ENCODE measurements around the gene TMEM212. TPM values are rescaled to one million over a fixed set of nuclear protein-coding genes. Genes with fewer than 3 reads are reported as not detected.

The TMEM212 gene
- total and polyA plus RNA-seq, 2 of the 13 experiments (the other 11 are each of a cell fraction or from before 2014, with no cell fraction given) = not detected

DNA sequence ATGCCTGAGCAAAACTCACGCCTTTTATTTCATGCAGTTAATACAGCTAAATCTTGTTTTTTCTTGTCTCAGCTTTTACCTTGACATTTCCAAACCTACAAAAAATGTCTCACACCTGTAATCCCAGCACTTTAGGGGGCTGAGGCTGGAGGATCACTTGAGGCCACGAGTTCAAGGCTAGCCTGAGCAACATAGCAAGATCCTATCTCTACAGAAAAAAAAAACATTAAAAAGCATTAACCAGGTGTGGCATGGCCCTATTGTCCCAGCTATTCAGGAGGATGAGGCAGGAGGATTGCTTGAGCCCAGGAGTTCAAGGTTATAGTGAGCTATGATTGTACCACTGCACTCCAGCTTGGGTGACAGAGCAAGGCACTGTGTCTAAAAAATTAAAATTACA lies 3.9 kb upstream of the TMEM212 start (continued):
- TF ChIP-seq ZNF383 (CRISPR knock-in tag; IDR thresholded peaks at IDR 0.05; ENCODE audit: borderline replicate concordance) = no peak
- TF ChIP-seq, protein P1, sequence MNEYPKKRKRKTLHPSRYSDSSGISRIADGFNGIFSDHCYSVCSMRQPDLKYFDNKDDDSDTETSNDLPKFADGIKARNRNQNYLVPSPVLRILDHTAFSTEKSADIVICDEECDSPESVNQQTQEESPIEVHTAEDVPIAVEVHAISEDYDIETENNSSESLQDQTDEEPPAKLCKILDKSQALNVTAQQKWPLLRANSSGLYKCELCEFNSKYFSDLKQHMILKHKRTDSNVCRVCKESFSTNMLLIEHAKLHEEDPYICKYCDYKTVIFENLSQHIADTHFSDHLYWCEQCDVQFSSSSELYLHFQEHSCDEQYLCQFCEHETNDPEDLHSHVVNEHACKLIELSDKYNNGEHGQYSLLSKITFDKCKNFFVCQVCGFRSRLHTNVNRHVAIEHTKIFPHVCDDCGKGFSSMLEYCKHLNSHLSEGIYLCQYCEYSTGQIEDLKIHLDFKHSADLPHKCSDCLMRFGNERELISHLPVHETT (CRISPR knock-in tag; conservative IDR thresholded peaks at IDR 0.05) = no peak
- TF ChIP-seq PCBP2 (optimal IDR thresholded peaks at IDR 0.05; ENCODE audit: low read depth, low read length, poor library complexity, severe bottlenecking) = no peak
- TF ChIP-seq, protein P2, sequence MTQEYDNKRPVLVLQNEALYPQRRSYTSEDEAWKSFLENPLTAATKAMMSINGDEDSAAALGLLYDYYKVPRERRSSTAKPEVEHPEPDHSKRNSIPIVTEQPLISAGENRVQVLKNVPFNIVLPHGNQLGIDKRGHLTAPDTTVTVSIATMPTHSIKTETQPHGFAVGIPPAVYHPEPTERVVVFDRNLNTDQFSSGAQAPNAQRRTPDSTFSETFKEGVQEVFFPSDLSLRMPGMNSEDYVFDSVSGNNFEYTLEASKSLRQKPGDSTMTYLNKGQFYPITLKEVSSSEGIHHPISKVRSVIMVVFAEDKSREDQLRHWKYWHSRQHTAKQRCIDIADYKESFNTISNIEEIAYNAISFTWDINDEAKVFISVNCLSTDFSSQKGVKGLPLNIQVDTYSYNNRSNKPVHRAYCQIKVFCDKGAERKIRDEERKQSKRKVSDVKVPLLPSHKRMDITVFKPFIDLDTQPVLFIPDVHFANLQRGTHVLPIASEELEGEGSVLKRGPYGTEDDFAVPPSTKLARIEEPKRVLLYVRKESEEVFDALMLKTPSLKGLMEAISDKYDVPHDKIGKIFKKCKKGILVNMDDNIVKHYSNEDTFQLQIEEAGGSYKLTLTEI (CRISPR knock-in tag; conservative IDR thresholded peaks at IDR 0.05) = no peak
- TF ChIP-seq POLR2AphosphoS5 (IDR thresholded peaks at IDR 0.05; ENCODE audit: low read depth, low read length) = no peak
- no peak for TF ChIP-seq BHLHE40 (IDR thresholded peaks at IDR 0.05; ENCODE audit: low read length)
- TF ChIP-seq, protein P3, sequence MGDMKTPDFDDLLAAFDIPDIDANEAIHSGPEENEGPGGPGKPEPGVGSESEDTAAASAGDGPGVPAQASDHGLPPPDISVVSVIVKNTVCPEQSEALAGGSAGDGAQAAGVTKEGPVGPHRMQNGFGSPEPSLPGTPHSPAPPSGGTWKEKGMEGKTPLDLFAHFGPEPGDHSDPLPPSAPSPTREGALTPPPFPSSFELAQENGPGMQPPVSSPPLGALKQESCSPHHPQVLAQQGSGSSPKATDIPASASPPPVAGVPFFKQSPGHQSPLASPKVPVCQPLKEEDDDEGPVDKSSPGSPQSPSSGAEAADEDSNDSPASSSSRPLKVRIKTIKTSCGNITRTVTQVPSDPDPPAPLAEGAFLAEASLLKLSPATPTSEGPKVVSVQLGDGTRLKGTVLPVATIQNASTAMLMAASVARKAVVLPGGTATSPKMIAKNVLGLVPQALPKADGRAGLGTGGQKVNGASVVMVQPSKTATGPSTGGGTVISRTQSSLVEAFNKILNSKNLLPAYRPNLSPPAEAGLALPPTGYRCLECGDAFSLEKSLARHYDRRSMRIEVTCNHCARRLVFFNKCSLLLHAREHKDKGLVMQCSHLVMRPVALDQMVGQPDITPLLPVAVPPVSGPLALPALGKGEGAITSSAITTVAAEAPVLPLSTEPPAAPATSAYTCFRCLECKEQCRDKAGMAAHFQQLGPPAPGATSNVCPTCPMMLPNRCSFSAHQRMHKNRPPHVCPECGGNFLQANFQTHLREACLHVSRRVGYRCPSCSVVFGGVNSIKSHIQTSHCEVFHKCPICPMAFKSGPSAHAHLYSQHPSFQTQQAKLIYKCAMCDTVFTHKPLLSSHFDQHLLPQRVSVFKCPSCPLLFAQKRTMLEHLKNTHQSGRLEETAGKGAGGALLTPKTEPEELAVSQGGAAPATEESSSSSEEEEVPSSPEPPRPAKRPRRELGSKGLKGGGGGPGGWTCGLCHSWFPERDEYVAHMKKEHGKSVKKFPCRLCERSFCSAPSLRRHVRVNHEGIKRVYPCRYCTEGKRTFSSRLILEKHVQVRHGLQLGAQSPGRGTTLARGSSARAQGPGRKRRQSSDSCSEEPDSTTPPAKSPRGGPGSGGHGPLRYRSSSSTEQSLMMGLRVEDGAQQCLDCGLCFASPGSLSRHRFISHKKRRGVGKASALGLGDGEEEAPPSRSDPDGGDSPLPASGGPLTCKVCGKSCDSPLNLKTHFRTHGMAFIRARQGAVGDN (CRISPR knock-in tag; IDR thresholded peaks at IDR 0.05) = no peak
- no peak for TF ChIP-seq ZSCAN31 (CRISPR knock-in tag; IDR thresholded peaks at IDR 0.05; ENCODE audit: low read depth)
- TF ChIP-seq SMAD9 (CRISPR knock-in tag; IDR thresholded peaks at IDR 0.05) = no peak
- peak; percentile 58; the same call in 1 of the 2 replicates for TF ChIP-seq KAT7 (CRISPR knock-in tag; IDR thresholded peaks at IDR 0.05; ENCODE audit: borderline replicate concordance)
- TF ChIP-seq ZNF839 (CRISPR knock-in tag; IDR thresholded peaks at IDR 0.05; ENCODE audit: borderline replicate concordance) = no peak
- TF ChIP-seq ZNF766 (CRISPR knock-in tag; IDR thresholded peaks at IDR 0.05; ENCODE audit: borderline replicate concordance) = no peak
- TF ChIP-seq, protein P4, sequence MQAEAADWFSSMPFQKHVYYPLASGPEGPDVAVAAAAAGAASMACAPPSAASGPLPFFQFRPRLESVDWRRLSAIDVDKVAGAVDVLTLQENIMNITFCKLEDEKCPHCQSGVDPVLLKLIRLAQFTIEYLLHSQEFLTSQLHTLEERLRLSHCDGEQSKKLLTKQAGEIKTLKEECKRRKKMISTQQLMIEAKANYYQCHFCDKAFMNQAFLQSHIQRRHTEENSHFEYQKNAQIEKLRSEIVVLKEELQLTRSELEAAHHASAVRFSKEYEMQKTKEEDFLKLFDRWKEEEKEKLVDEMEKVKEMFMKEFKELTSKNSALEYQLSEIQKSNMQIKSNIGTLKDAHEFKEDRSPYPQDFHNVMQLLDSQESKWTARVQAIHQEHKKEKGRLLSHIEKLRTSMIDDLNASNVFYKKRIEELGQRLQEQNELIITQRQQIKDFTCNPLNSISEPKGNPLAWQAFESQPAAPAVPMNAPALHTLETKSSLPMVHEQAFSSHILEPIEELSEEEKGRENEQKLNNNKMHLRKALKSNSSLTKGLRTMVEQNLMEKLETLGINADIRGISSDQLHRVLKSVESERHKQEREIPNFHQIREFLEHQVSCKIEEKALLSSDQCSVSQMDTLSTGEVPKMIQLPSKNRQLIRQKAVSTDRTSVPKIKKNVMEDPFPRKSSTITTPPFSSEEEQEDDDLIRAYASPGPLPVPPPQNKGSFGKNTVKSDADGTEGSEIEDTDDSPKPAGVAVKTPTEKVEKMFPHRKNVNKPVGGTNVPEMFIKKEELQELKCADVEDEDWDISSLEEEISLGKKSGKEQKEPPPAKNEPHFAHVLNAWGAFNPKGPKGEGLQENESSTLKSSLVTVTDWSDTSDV (CRISPR knock-in tag; IDR thresholded peaks at IDR 0.05) = no peak
- TF ChIP-seq DR1 (CRISPR knock-in tag; IDR thresholded peaks at IDR 0.05) = no peak
- TF ChIP-seq, protein P5, sequence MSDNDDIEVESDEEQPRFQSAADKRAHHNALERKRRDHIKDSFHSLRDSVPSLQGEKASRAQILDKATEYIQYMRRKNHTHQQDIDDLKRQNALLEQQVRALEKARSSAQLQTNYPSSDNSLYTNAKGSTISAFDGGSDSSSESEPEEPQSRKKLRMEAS (IDR thresholded peaks at IDR 0.05) = 0 out of 2 replicates have a peak, but pooled peaks have one; percentile 12
- TF ChIP-seq ZNF350 (CRISPR knock-in tag; IDR thresholded peaks at IDR 0.05; ENCODE audit: borderline replicate concordance, low read depth) = no peak
- TF ChIP-seq, protein P6, sequence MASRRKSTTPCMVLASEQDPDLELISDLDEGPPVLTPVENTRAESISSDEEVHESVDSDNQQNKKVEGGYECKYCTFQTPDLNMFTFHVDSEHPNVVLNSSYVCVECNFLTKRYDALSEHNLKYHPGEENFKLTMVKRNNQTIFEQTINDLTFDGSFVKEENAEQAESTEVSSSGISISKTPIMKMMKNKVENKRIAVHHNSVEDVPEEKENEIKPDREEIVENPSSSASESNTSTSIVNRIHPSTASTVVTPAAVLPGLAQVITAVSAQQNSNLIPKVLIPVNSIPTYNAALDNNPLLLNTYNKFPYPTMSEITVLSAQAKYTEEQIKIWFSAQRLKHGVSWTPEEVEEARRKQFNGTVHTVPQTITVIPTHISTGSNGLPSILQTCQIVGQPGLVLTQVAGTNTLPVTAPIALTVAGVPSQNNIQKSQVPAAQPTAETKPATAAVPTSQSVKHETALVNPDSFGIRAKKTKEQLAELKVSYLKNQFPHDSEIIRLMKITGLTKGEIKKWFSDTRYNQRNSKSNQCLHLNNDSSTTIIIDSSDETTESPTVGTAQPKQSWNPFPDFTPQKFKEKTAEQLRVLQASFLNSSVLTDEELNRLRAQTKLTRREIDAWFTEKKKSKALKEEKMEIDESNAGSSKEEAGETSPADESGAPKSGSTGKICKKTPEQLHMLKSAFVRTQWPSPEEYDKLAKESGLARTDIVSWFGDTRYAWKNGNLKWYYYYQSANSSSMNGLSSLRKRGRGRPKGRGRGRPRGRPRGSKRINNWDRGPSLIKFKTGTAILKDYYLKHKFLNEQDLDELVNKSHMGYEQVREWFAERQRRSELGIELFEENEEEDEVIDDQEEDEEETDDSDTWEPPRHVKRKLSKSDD (CRISPR knock-in tag; IDR thresholded peaks at IDR 0.05; ENCODE audit: low read depth) = no peak

Data from HepG2 (cell line).